GM21423 (cell line): ENCODE measurements around the gene LGR6.
"Not testable (repeated sequence)": the region's sequence is repeated elsewhere in the genome, so short reads cannot be mapped to it uniquely, and the experiment has no call there.

Experiments
- ATAC-seq: cut with Tn5 transposase; IDR thresholded peaks from one replicate; pipeline ENCODE4 v1.9.1; 2021; ENCODE audit warnings: mild to moderate bottlenecking, moderate library complexity; ENCODE audit not compliant: unreplicated experiment

Gene LGR6

GRCh38 chr1:202193614-202194327 is at the start of gene LGR6:
Gene LGR6 (plus strand): TSS chr1:202193799. CDS start chr1:202193990, 191 bp downstream.
- ATAC-seq: no peak

GRCh38 chr1:202144402-202145067 is 49.1 kb upstream of the LGR6 start, which contains the start of gene ARL8A:
Gene ARL8A (minus strand): TSS chr1:202144737. CDS start chr1:202144572, 165 bp downstream.
- ATAC-seq: peak; percentile 54

- ATAC-seq: no peak
These were observed 48.4 kb upstream of the LGR6 start for GRCh38 chr1:202145068-202145743.

GRCh38 chr1:202145744-202146140 is 47.9 kb upstream of the LGR6 start:
- not testable (repeated sequence) for ATAC-seq

- ATAC-seq: no peak
These were observed 47.3 kb upstream of the LGR6 start for GRCh38 chr1:202146279-202146678.

- ATAC-seq: no peak
These were observed 46.6 kb upstream of the LGR6 start for GRCh38 chr1:202146993-202147392.

GRCh38 chr1:202148391-202148790 is 45.2 kb upstream of the LGR6 start:
- no peak for ATAC-seq

- no peak for ATAC-seq
These were observed 44.0 kb upstream of the LGR6 start for GRCh38 chr1:202149566-202149965.

GRCh38 chr1:202150187-202150586 is 43.4 kb upstream of the LGR6 start:
- ATAC-seq: no peak

GRCh38 chr1:202150602-202151001 is 43.0 kb upstream of the LGR6 start:
- ATAC-seq: no peak

GRCh38 chr1:202151045-202151444 is 42.6 kb upstream of the LGR6 start:
- no peak for ATAC-seq

- no peak for ATAC-seq
These were observed 41.2 kb upstream of the LGR6 start for GRCh38 chr1:202152399-202152798.

GRCh38 chr1:202153284-202153683 is 40.3 kb upstream of the LGR6 start:
- no peak for ATAC-seq

- no peak for ATAC-seq
These were observed 39.3 kb upstream of the LGR6 start for GRCh38 chr1:202154148-202154765.

GRCh38 chr1:202154766-202155477 is 38.7 kb upstream of the LGR6 start:
- ATAC-seq: no peak

GRCh38 chr1:202155478-202156021 is 38.0 kb upstream of the LGR6 start:
- ATAC-seq: no peak

GRCh38 chr1:202156590-202156989 is 37.0 kb upstream of the LGR6 start:
- no peak for ATAC-seq

GRCh38 chr1:202157945-202158344 is 35.7 kb upstream of the LGR6 start:
- no peak for ATAC-seq

GRCh38 chr1:202158810-202159533 is 34.6 kb upstream of the LGR6 start:
- ATAC-seq: no peak
